Measurements from ENCODE around the gene ZKSCAN5. TPM values are rescaled to one million over a fixed set of nuclear protein-coding genes. Genes with fewer than 3 reads are reported as not detected.

The ZKSCAN5 gene
- total RNA-seq, 1 experiment from 2014 or later = 10.2 TPM

GRCh38 chr7:99535667-99536066, 31.2 kb downstream of the ZKSCAN5 start:
- ChIA-PET CTCF (no interaction called here), RAD21 (ENCODE audit: low non-redundant PET in 1 of 2, low total read pairs in 2 of 2, uncharacterized antibody in 2 of 2, unreplicated experiment in 2 of 2) (no interaction called here), POLR2A (no interaction called here)
- DNase-seq (ENCODE audit: low read depth, low spot score) (no peak), ATAC-seq (no peak)
- Histone ChIP-seq H3K27ac (ENCODE audit: low read depth, low read length) (no peak overlapping the region), H3K4me2 (ENCODE audit: low read length) (no peak overlapping the region), H2AFZ (ENCODE audit: low read depth, low read length, poor library complexity, severe bottlenecking) (no peak overlapping the region), H3K36me3 (ENCODE audit: control insufficient read depth in 1 of 2, insufficient read depth in 2 of 2, low read length in 2 of 2) (peaks cover 5 to 22% of the 10 kb centered on the region in 2 experiments), H3K9me2 (ENCODE audit: insufficient read depth) (no peaks in the 10 kb centered on the region), H3K4me3 (replicated peaks in 1 of 2; ENCODE audit: low read depth in 1 of 2, low read length in 2 of 2) (no peak overlapping the region), H3K27me3 (ENCODE audit: insufficient read depth, low read length) (no peaks in the 10 kb centered on the region), H3K79me2 (ENCODE audit: insufficient read depth, low read length) (no peaks in the 10 kb centered on the region), H3K9me3 (ENCODE audit: control insufficient read depth in 1 of 2, insufficient read depth in 1 of 2, low read depth in 1 of 2, low read length in 2 of 2) (peaks cover 20 to 25% of the 10 kb centered on the region in 2 experiments; a peak in 3 of 4 replicates), H4K20me1 (ENCODE audit: insufficient read depth) (no peaks in the 10 kb centered on the region), H3K9ac (ENCODE audit: low read length) (no peak overlapping the region), H3K4me1 (ENCODE audit: control insufficient read depth in 1 of 2, insufficient read depth in 2 of 2, low read length in 2 of 2) (no peaks in the 10 kb centered on the region)
- BruUV-seq (replicated peaks) = no TSS peak
- TF ChIP-seq EZH2 (IDR thresholded peaks at IDR 0.05) = no peak
- intact Hi-C loops (cut with micrococcal nuclease) = no loop called here

GRCh38 chr7:99539213-99539811, 34.9 kb downstream of the ZKSCAN5 start:
- H3K4me2 ChIP-seq (ENCODE audit: low read length) = no peak overlapping the region
- no peak overlapping the region for H2AFZ ChIP-seq (ENCODE audit: low read depth, low read length, poor library complexity, severe bottlenecking)
- intact Hi-C loops (cut with micrococcal nuclease) = no loop called here
- RAD21 ChIA-PET (ENCODE audit: low non-redundant PET in 1 of 2, low total read pairs in 2 of 2, uncharacterized antibody in 2 of 2, unreplicated experiment in 2 of 2) = no interaction called here
- H3K4me1 ChIP-seq (ENCODE audit: control insufficient read depth in 1 of 2, insufficient read depth in 2 of 2, low read length in 2 of 2) = no peaks in the 10 kb centered on the region
- no peak overlapping the region for H3K27ac ChIP-seq (ENCODE audit: low read depth, low read length)
- CTCF ChIA-PET = no interaction called here
- no peaks in the 10 kb centered on the region for H4K20me1 ChIP-seq (ENCODE audit: insufficient read depth)
- H3K79me2 ChIP-seq (ENCODE audit: insufficient read depth, low read length) = no peaks in the 10 kb centered on the region
- H3K9me3 ChIP-seq (ENCODE audit: control insufficient read depth in 1 of 2, insufficient read depth in 1 of 2, low read depth in 1 of 2, low read length in 2 of 2) = peaks cover 7 to 13% of the 10 kb centered on the region in 2 experiments; a peak in 2 of 4 replicates
- DNase-seq (ENCODE audit: low read depth, low spot score) (no peak), ATAC-seq (no peak)
- no peaks in the 10 kb centered on the region for H3K9me2 ChIP-seq (ENCODE audit: insufficient read depth)
- BruUV-seq (replicated peaks) = no TSS peak
- no peaks in the 10 kb centered on the region for H3K36me3 ChIP-seq (ENCODE audit: control insufficient read depth in 1 of 2, insufficient read depth in 2 of 2, low read length in 2 of 2)
- H3K4me3 ChIP-seq (replicated peaks in 1 of 2; ENCODE audit: low read depth in 1 of 2, low read length in 2 of 2) = no peak overlapping the region
- H3K9ac ChIP-seq (ENCODE audit: low read length) = no peak overlapping the region
- POLR2A ChIA-PET = interaction anchor here (1.1 kb wide), 1 partner anchor 20 kb away, joined by 3 read pairs; no protein-coding TSS in a partner anchor
- no peaks in the 10 kb centered on the region for H3K27me3 ChIP-seq (ENCODE audit: insufficient read depth, low read length)
- TF ChIP-seq SRF (IDR thresholded peaks at IDR 0.05; ENCODE audit: low read depth) = no peak
- no peak for TF ChIP-seq CTCF (IDR thresholded peaks at IDR 0.05 in 2 of 3, conservative IDR thresholded peaks at IDR 0.05 in 1 of 3; ENCODE audit: borderline replicate concordance in 1 of 3, insufficient read depth in 1 of 3, low read depth in 2 of 3, low read length in 2 of 3)
- TF ChIP-seq ZNF274 (IDR thresholded peaks at IDR 0.05; ENCODE audit: low read depth, low read length) = no peak
- no peak for TF ChIP-seq ATF3 (IDR thresholded peaks at IDR 0.05)
- TF ChIP-seq ZBTB33 (IDR thresholded peaks at IDR 0.05; ENCODE audit: extremely low read depth, insufficient replicate concordance, low read length) = no peak
- TF ChIP-seq, protein P1, sequence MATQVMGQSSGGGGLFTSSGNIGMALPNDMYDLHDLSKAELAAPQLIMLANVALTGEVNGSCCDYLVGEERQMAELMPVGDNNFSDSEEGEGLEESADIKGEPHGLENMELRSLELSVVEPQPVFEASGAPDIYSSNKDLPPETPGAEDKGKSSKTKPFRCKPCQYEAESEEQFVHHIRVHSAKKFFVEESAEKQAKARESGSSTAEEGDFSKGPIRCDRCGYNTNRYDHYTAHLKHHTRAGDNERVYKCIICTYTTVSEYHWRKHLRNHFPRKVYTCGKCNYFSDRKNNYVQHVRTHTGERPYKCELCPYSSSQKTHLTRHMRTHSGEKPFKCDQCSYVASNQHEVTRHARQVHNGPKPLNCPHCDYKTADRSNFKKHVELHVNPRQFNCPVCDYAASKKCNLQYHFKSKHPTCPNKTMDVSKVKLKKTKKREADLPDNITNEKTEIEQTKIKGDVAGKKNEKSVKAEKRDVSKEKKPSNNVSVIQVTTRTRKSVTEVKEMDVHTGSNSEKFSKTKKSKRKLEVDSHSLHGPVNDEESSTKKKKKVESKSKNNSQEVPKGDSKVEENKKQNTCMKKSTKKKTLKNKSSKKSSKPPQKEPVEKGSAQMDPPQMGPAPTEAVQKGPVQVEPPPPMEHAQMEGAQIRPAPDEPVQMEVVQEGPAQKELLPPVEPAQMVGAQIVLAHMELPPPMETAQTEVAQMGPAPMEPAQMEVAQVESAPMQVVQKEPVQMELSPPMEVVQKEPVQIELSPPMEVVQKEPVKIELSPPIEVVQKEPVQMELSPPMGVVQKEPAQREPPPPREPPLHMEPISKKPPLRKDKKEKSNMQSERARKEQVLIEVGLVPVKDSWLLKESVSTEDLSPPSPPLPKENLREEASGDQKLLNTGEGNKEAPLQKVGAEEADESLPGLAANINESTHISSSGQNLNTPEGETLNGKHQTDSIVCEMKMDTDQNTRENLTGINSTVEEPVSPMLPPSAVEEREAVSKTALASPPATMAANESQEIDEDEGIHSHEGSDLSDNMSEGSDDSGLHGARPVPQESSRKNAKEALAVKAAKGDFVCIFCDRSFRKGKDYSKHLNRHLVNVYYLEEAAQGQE (IDR thresholded peaks at IDR 0.05; ENCODE audit: low read depth) = no peak
- no peak for TF ChIP-seq YY1 (IDR thresholded peaks at IDR 0.05; ENCODE audit: extremely low read depth, insufficient replicate concordance, low read depth, low read length)
- TF ChIP-seq CBX3 (IDR thresholded peaks at IDR 0.05; ENCODE audit: low read depth) = no peak
- no peak for TF ChIP-seq CEBPB (IDR thresholded peaks at IDR 0.05; ENCODE audit: low read depth)
- TF ChIP-seq ZFX (IDR thresholded peaks at IDR 0.05) = no peak
- TF ChIP-seq SP1 (IDR thresholded peaks at IDR 0.05; ENCODE audit: low read depth) = no peak

All from HCT116 (cell line).